GM21786 (cell line): ENCODE results near the gene FBP2.

Experiments used
- ATAC-seq: cut with Tn5 transposase; IDR thresholded peaks from one replicate; pipeline ENCODE4 v1.9.1; 2021; ENCODE audit not compliant: unreplicated experiment

Gene FBP2

DNA sequence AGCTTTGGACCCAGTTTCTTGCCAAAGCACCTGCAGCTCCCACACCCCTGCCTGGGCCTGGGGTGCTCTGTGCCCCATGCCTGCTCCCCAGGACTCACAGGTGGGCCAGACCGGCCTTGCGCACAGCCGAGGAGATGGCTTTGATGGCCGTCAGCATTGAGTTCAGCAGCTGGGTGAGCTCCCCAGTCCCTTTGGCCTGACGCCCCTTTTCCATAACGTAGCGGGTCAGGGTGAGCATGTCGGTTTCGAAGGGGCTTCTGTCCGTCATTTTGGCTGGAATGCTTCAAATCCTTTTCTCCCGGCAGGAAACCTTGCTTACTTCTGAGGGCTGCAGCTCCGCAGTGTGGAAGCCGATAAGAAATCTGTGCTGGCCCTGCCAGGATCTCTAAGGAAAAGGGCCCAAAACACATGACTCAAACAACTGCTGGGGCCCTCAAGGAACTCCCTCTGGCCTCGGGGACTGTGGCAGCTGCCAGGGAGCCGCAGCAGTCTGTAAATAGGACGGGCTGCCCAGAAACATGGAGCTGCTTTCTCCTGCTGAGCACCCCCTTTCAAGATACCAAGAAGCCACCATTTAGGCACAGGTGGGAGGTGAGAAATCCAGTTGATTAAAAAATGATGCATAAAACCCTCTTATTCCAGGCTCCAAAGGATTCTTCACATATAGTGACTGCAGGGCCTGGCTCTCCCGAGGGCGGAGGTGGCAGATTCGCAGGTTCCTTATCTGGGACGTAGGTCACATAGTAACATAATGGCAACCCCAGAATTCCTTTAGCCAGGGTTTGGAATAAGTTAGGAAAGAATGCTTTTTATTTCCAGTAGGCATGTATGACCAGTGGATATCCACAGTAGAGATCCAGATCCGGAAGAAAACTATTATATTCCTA lies at the start of gene FBP2:
FBP2 (minus strand) TSS at position 366 of the 887 bp plus-strand sequence; CDS start at position 268, 98 bp downstream.
- no peak for ATAC-seq

DNA sequence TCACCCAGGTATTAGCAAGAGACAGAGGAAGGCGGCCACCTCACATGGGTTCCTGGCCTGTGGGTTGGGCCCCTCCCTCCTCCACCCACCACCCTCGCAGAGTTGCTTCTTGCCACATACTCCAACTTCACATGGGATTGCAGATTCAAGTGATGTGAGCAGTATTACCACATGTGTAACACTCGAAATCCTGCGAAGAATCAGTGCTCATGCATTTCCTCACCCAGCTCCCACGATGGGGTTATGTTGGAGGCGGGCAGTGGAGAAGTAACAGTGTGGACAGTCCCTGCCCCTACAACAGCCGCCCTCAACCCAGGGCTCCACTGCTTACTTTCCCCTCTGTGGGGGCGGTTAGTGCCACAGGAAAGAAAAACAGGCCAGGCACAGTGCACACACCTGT lies 49.6 kb upstream of the FBP2 start:
- ATAC-seq = no peak

DNA sequence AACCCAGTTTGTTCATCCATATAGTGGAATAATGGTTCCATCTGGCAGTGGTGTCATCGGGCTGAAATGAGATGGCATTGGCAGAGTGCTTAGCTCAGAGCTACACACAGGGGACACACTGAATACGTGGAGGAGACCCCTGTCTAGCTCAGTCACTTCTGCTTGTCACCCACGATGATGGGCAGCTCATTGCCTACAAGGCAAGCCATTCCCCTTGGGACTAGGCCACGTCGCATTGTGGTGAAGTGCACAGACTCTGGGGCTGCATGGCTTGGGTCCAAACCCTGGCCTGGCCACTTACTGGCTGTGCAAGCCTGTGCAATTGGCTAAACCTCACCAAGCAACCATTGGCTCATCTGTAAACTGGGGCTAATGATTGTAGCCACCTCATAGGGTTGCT lies 48.9 kb upstream of the FBP2 start:
- no peak for ATAC-seq

DNA sequence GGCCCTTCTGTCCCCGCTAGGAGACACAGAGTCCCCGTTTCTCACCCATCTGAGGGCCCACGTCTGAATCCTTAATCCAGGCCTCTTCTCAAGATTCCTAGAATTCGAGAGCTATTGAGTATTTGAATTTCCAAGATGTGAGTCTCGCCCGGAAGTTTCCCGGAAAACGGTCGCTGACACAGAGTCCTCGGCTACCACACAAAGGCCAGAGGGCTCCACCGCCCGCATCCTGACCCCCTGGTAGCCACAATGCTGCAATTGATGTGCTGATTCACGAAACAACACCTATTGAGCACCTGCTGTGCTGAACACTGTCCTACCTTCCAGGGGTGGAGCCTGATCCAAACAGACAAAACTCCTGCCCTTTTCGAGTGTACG lies 46.4 kb upstream of the FBP2 start:
- ATAC-seq = no peak

DNA sequence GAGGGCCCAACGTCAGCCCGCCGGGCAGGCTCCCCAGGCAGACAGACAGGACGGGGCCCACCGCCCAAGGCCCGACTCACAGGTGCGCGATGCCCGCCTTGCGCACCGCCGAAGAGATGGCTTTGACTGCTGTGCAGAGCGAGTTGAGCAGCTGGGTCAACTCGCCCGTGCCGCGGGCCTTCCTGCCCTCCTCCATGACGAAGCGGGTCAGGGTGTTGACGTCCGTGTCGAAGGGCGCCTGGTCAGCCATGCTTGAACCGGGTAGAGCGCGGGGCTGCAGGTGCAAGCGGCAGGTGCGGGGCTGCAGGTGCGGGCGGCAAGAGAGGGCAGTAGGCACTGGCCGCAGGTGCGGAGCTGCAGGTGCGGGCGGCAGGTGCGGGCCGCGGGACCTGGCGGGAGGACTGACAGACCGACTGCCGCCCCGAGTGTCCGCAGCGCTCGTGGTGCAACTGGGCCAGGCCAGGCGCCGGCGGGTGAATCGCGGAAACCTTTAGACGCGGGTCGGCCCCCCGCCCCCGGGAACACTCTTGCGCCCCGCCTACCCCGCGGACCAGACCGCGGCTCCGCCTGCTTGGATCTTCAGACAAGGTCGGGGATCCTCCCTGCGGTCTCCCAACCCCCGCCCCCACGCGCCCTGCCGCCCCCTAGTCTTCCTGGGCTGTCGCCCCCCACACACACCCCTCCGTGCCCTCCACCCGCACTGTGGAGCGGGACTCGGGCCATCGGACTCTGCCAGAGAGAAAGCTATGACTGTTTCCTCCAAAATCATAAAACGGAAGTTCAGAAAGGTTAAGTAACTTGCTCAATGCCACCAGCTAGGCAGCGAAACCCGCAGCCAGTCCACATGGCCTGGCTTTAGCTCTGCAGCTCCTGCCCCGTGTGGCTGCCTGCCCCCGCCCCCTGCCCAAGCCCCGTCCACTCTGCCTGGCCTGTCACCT lies 45.7 kb upstream of the FBP2 start, which contains the start of gene FBP1:
FBP1 (minus strand) TSS at position 458 of the 938 bp plus-strand sequence; CDS start at position 250, 208 bp downstream.
- ATAC-seq = peak; percentile 51

DNA sequence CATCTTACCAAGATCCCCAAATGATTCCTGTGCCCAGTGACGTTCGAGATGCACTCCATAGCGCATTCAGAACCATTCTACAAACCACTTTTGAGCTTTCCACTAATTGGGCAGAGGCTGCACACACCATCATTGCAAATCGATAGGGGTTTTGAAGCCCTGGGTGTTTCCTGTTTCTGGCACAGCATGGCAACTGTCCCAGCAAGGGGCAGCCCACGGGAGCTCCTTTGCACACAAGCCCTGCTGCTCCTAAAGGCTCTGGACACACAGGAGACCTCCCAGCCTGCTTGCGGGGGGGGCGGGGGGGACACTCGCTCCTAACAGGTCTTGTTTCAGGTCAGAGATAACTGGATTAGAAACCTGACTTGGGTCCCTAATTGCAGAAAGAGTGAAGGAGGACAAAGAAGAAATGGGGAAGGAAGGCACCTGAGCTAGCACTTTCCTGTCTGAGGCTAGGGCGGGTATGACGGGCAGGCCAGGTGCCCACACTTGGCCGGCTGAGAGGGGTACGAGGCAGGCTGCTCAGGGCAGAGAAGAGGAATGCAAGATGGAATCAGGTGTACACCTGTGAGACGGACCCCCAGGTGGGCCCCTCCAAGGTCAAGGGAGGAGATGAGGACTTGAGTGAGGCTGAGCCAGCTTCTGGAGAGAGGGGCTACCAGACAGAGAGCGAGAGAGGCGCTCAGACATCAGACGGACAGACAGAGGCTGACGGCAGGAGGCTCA lies 44.9 kb upstream of the FBP2 start:
- no peak for ATAC-seq

DNA sequence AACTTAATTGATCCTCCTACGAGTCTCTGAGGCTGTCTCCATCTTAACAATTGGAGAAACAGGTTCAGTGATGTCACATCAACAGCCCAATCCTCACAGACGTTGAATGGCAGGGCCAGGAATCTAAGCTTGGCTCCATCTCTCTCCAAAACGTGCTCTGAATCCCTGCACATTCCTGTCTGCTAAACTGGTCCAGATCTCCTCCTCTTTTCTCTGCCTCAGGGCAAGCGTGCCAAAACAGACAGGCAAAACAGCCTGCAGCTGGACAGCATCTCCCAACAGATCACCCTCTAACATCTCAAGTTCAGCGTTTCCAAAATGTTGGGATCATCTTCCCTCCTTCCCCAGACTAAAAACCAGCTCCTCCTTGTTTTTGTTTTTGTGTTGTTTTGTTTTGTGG lies 39.1 kb upstream of the FBP2 start:
- ATAC-seq = no peak

DNA sequence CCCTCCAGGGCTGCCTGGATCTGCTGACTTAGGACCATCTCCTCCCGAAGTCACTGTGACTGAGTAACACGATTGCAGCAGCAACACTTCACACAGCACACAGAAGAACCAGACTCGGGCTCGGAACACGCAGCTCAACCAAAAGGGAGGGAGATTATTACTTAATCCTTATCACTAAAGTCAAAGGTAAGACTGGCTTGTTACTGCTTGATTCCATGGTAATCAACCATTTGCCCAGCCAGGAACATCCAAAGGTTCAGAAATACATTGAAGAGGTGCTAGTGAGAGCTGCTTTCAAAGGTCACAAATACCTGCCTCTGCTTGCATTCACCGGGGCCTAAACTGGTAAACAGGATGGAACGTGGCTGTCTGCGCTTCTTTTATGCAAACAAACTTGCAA lies 38.0 kb upstream of the FBP2 start:
- ATAC-seq = no peak

DNA sequence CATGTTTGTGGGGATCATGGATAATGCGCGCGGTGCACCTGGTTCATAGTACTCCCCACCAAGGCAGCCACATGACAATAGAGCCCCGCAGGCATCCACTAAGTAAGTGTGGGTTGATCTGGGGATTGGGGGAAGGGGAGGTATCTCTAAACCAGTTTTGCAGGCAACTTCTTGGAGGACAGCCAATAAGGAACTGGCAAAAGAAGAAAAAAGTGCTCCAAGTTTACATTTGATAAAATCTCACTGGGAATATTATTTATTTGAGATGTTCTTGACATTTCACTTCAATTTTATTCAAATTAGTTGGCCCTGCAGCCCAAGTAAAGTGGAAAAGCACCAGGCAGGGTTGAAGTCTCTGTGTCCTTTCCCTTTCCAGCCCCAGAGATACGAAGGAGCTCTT lies 37.2 kb upstream of the FBP2 start:
- ATAC-seq = no peak

DNA sequence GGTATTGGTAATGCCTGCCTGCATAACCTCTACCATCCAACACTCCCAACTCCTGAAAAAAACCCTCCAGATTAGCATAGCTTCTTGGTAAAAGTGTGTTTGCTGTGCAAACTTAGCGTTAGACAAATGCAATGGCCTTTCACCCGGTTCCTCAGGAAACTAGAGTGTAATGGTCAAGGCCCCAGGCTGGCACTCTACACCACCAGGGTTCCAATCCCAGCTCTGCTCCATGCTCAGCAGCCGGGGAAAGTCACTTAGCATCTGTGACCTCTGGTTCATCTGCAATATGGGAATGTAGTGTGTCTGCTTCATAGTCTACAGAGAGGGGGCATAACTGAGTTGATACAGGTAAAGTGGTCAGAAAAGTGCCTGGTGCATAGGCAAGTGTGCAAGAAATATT lies 36.7 kb upstream of the FBP2 start:
- no peak for ATAC-seq

DNA sequence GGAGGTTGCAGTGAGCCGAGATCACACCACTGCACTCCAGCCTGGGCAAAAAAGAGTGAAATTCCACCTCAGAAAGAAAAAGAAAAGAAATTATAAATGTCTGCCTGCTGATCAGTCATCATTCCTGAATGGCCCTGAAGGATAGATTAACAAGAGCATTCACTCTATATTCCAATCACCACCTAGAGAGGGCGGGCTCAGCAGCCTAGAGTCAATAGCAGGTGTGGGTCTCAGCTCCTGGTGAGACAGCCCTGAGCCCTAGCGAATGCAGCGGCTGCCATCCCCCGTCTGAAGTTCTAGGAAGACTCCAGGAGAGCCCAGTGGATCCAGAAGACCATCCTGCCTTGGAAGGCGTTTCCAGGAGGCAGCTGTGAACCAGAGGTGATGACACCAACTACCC lies 33.7 kb upstream of the FBP2 start:
- no peak for ATAC-seq

DNA sequence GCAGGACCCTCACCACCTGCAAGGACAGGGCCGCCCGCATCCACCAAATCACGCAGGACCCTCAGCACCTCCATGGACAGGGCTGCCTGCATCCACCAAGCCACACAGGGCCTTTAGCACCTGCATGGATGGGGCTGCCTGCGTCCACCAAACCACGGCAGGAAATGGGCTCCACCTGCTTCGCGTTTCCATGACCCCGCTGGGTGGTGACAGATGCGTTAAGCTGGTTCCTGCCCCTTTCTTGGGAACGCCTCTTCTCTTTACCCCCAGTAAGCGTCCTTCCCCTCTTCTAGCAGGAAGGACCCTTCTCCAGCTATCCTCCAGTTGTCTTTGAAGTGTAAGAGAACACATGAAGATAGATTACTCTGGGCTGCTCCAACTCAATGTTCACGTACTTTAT lies 32.2 kb upstream of the FBP2 start:
- no peak for ATAC-seq

DNA sequence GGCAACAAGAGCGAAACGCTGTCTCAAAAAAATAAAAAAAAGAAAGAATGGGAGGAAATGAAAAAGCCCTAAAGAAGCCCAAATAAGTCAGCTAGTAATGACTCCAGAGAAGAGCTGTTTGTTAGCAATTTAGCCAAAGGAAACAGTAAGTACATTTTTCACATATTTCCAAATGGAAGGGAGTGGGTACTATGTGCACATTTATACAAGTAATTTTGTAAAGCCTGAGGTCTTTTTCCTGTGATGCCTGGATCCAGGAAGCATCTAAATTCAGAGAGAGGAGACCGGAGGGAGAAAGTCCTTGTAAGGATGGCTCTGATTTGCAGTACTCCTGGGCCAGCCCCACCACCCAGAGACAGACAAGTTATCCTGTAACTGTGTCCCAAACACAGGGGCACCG lies 31.0 kb upstream of the FBP2 start:
- no peak for ATAC-seq

DNA sequence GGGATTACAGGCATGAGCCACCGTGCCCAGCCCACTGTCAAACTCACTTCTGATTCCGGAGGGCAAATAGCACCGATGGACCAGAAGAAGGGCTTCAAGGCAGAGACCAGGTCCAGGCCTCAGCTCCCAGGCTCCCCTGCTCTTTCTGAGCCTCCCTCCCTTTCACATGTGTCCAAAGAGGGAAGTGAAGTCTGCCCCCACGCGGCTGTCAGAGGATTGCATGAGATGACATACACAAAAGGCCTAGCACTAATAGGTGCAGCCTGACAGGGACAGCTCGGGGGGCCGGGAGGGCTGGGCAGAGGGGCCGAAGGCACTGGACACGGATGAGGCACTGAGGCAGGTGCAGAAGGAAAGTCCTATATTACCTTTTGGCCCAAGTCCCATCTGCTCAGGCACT lies 29.6 kb upstream of the FBP2 start:
- no peak for ATAC-seq

DNA sequence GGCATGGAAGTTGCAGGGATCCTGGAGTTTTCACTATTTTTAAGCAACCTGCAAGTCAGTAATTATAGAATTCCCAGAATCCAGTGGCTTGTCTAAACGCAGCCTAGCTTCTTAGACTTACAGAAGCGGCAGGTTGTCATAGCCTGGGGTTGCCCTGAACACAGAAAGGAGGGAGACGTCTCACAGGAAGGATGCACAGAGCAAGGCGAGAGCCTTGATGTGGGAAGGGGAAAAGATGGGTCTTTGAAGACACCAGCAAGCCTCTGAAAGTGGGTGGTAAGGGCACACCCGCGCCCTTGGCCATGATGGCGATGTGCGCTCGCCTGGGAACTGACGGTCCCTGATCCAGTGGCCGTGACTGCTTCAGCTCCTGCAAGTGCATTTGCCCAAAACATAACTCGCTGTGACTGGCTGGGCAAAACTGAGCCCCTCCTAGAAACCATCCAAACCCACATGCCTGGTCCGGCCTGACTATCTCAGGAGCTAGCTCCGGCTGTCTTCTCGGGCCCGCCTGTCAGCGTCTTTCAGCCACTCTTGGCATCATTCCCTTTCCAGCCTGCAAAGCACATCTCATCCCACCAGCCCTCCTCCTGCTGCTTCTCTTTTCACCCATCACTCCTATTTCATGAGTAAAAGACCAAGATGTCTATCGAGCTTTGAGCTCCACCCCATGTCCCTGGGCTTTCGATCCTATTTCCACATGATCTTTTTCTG lies 28.6 kb upstream of the FBP2 start:
- no peak for ATAC-seq

DNA sequence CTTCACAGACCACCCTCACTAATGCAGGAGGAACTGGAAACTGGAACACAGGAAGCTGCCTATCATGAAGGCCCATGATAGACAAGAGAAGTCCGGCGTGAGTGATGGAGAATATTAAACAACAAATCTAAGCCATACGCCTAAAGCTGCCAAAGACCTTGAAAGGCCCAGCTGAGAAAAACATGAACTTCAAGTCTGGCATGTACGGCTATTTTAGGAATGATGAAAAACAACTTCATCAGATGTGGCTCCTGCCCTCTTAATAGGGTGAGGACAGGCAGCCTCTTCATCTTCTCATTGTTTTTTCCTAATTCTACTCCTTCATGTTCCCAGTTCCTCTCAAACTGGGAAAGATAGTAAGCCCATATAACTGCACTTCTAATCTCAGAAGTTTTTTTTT lies 25.4 kb upstream of the FBP2 start:
- no peak for ATAC-seq

DNA sequence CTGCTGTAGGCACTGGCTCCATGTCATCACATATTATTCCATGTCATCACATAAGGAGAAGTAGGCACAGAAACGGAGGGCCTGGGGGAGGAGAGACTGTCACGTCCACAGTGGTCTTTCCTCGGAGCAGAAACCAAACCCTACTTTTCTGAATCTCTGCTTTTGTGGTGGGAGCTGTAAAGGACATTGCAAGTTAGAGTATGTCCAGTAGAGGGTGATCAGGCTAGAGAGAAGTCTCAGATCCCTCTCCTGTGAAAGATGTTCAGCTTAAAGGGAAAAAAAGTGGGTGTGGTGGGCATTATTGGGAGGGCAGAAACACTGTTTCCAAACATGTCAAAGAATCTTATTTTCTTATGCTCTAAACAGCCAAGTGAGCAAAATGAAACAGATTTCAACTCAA lies 19.4 kb upstream of the FBP2 start:
- ATAC-seq = no peak

DNA sequence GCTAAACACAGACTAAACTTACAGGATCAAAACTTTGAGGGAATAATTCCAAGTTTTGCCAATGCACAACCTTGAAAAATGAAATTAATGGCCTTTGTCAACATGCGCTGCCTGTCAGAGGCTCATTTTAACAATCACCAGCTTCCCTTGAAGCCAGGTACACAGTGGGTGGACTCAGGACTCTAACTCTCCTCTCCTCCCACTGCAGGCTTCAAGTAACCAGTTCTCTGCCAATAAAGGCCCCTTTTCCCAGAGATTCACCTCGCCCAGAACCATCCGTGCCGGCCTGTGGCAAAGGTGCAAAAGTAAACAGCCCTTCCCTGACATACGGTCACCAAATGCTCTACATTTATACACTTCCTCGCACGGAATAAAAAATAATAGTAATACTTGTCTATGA lies 18.4 kb upstream of the FBP2 start:
- no peak for ATAC-seq

DNA sequence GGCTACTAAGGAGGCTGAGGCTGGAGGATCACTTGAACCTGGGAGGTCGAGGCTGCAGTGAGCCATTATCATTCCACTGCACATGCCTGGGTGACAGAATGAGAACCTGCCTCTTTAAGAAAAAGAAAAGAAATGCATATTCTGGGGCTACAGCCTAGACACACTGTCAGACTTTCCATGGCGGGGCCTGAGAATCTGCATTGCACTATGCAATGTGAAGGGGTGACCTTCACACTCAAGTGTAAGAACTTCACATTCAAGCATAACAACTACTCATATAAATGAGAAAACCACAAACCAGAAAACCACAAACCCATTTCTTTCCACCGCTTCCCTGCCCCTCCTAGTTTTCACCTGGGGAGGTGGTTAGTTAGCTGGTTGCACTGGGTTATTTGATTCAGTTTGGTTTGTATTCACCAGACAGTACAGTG lies 18.0 kb upstream of the FBP2 start:
- ATAC-seq = no peak

DNA sequence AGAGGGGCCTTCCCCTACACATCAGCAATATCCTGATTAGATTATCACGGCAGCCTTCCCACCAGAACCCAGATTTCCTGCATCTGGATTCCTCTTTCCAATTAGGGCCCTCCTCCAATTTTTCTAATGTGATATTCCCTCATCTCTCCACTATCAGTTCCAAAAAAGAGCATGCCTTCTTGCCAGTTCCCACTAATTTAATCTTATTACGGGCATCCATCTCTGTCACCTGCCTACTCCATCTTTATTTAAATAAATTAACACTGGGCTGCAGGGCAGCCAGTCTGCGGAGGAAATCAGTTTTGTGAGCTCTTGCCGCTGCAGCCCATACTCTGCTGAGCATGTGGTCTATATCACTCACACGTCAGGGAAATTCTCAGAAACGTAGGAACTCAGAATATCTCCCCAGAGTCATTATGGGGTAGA lies 16.6 kb upstream of the FBP2 start:
- ATAC-seq = no peak

DNA sequence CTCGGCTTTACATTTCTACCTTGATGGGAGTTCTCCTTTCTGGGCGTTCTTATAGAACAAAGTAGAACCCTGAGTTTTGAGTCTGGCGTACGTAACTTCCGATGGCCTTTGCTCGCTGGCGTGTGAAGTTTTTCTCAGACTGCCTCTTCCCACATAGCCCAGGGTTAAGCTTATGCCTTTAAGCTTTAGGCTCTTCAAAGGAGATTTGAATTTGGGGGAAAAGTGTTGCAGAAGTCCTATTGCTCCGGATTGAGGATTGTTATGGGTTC lies 13.7 kb upstream of the FBP2 start:
- no peak for ATAC-seq
